ENCODE data around the gene FIGNL1. TPM values are rescaled to one million over a fixed set of nuclear protein-coding genes. Genes with fewer than 3 reads are reported as not detected.
A peak's percentile ranks its signal among the peaks of the same experiment; 100 is the strongest.

The FIGNL1 gene
- polyA plus RNA-seq, 3 donors, result 0.55 to 2.4 (median 1.8) TPM

- no peaks in the 10 kb centered on the region for H3K79me2 ChIP-seq (ENCODE audit: insufficient read depth, low read length)
- H3K9me3 ChIP-seq (replicated peaks in 1 of 2; ENCODE audit: control insufficient read depth in 1 of 2, insufficient read depth in 1 of 2, low read length in 2 of 2), result no peaks in the 10 kb centered on the region
- Mint-ChIP-seq H3K27me3 (ENCODE audit: low read depth in 3 of 3) (peaks cover 3 to 9% (median 6%) of the 10 kb centered on the region in 3 donors), H3K9me3 (no peaks in the 10 kb centered on the region), H3K36me3 (no peaks in the 10 kb centered on the region), H3K27ac (no peak overlapping the region), H3K4me3 (no peak overlapping the region), H3K4me1 (peaks cover 8% of the 10 kb centered on the region)
- no peaks in the 10 kb centered on the region for H4K20me1 ChIP-seq (ENCODE audit: insufficient read depth, low read length)
- H3K4me3 ChIP-seq (replicated peaks in 1 of 3; ENCODE audit: low read depth in 2 of 3, low read length in 3 of 3), result no peak overlapping the region
- no CpG with 5 or more reads among the region's 4 CpGs for WGBS (ENCODE audit: insufficient coverage)
- peaks cover 0 to 3% of the 10 kb centered on the region in 2 donors for H3K27me3 ChIP-seq (ENCODE audit: control insufficient read depth in 2 of 2, insufficient read depth in 2 of 2, low read length in 2 of 2)
- H3K36me3 ChIP-seq (replicated peaks in 1 of 2; ENCODE audit: control insufficient read depth in 1 of 2, insufficient read depth in 2 of 2, low read length in 2 of 2), result no peaks in the 10 kb centered on the region
- TF ChIP-seq CTCF (IDR thresholded peaks at IDR 0.05), result no peak
- no peak overlapping the region for H3K27ac ChIP-seq (ENCODE audit: low read depth in 1 of 2, low read length in 2 of 2)
- DNase-seq, result no peak
- no peak overlapping the region for H3K4me2 ChIP-seq (replicated peaks; ENCODE audit: extremely low read depth, low read length, poor library complexity, severe bottlenecking)
- intact Hi-C loops (cut with micrococcal nuclease), result loop anchor here in 1 of 2 donors (2.0 to 5.0 kb wide), 3 partner anchors 163 to 693 kb away; no protein-coding TSS in a partner anchor
- H3K9ac ChIP-seq (ENCODE audit: insufficient read depth, low read length, poor library complexity, severe bottlenecking), result no peak overlapping the region
- no peak overlapping the region for H2AFZ ChIP-seq (ENCODE audit: insufficient read depth, low read depth, low read length, poor library complexity, severe bottlenecking)
- peaks cover 7% of the 10 kb centered on the region in 2 donors for H3K4me1 ChIP-seq (ENCODE audit: control insufficient read depth in 1 of 2, insufficient read depth in 2 of 2, low read length in 2 of 2)
These were observed 19.0 kb upstream of the FIGNL1 start for GRCh38 chr7:50469181-50469580.

- Histone ChIP-seq H3K4me2 (replicated peaks; ENCODE audit: extremely low read depth, low read length, poor library complexity, severe bottlenecking) (peak overlapping the region; percentile 50), H3K36me3 (replicated peaks in 1 of 2; ENCODE audit: control insufficient read depth in 1 of 2, insufficient read depth in 2 of 2, low read length in 2 of 2) (no peaks in the 10 kb centered on the region), H3K9me3 (replicated peaks in 1 of 2; ENCODE audit: control insufficient read depth in 1 of 2, insufficient read depth in 1 of 2, low read length in 2 of 2) (no peaks in the 10 kb centered on the region), H3K27me3 (ENCODE audit: control insufficient read depth in 2 of 2, insufficient read depth in 2 of 2, low read length in 2 of 2) (peaks cover 0 to 3% of the 10 kb centered on the region in 2 donors), H4K20me1 (ENCODE audit: insufficient read depth, low read length) (no peaks in the 10 kb centered on the region), H3K27ac (ENCODE audit: low read depth in 1 of 2, low read length in 2 of 2) (no peak overlapping the region), H3K4me3 (replicated peaks in 1 of 3; ENCODE audit: low read depth in 2 of 3, low read length in 3 of 3) (no peak overlapping the region), H3K9ac (ENCODE audit: insufficient read depth, low read length, poor library complexity, severe bottlenecking) (no peak overlapping the region), H3K79me2 (ENCODE audit: insufficient read depth, low read length) (no peaks in the 10 kb centered on the region), H2AFZ (ENCODE audit: insufficient read depth, low read depth, low read length, poor library complexity, severe bottlenecking) (peak overlapping the region; percentile 63), H3K4me1 (ENCODE audit: control insufficient read depth in 1 of 2, insufficient read depth in 2 of 2, low read length in 2 of 2) (peaks cover 7% of the 10 kb centered on the region in 2 donors)
- intact Hi-C loops (cut with micrococcal nuclease), result loop anchor here in 1 of 2 donors (2.0 to 5.0 kb wide), 3 partner anchors 164 to 694 kb away; no protein-coding TSS in a partner anchor
- Mint-ChIP-seq H3K9me3 (no peaks in the 10 kb centered on the region), H3K4me1 (peaks cover 8% of the 10 kb centered on the region), H3K27me3 (ENCODE audit: low read depth in 3 of 3) (peaks cover 3 to 9% (median 5%) of the 10 kb centered on the region in 3 donors), H3K4me3 (peak overlapping the region; percentile 40 to 57), H3K27ac (no peak overlapping the region), H3K36me3 (no peaks in the 10 kb centered on the region)
- 8% methylated on average over 27 of the region's 30 CpGs for WGBS (ENCODE audit: insufficient coverage)
- peak; percentile 85 for TF ChIP-seq CTCF (IDR thresholded peaks at IDR 0.05)
- DNase-seq, result peak; percentile 46 to 64 (median 58)
These were observed 17.9 kb upstream of the FIGNL1 start for GRCh38 chr7:50467817-50468610.
